Measurements from ENCODE around the gene SNPH.
"Not testable (repeated sequence)": the region's sequence is repeated elsewhere in the genome, so short reads cannot be mapped to it uniquely, and the experiment has no call there.

SNPH gene

GRCh38 chr20:1266167-1266973 lies at the start of gene SNPH:
SNPH (plus strand) TSS chr20:1266294; CDS start chr20:1296240, 29,946 bp downstream.
- no peak for DNase-seq

GRCh38 chr20:1216527-1217427 lies 49.3 kb upstream of the SNPH start:
- DNase-seq: not testable (repeated sequence)

GRCh38 chr20:1222750-1223149 lies 43.3 kb upstream of the SNPH start:
- not testable (repeated sequence) for DNase-seq

GRCh38 chr20:1224205-1224890 lies 41.7 kb upstream of the SNPH start:
- no peak for DNase-seq

GRCh38 chr20:1225263-1225782 lies 40.8 kb upstream of the SNPH start:
- peak; percentile 22 for DNase-seq

GRCh38 chr20:1225783-1226654 lies 40.1 kb upstream of the SNPH start, which contains the start of gene RAD21L1:
RAD21L1 (plus strand) TSS chr20:1226044; CDS start chr20:1228454, 2,410 bp downstream.
- no peak for DNase-seq

- no peak for DNase-seq
Measured at GRCh38 chr20:1229541-1229940, 36.6 kb upstream of the SNPH start.

GRCh38 chr20:1232286-1233111 lies 33.6 kb upstream of the SNPH start:
- no peak for DNase-seq

GRCh38 chr20:1240549-1240948 lies 25.5 kb upstream of the SNPH start:
- DNase-seq: no peak

- DNase-seq: no peak
Measured at GRCh38 chr20:1241456-1241855, 24.6 kb upstream of the SNPH start.

GRCh38 chr20:1242099-1242498 lies 24.0 kb upstream of the SNPH start:
- DNase-seq: no peak

- DNase-seq: no peak
Measured at GRCh38 chr20:1242530-1242929, 23.6 kb upstream of the SNPH start.

GRCh38 chr20:1245578-1245977 lies 20.5 kb upstream of the SNPH start:
- no peak for DNase-seq

GRCh38 chr20:1247689-1248088 lies 18.4 kb upstream of the SNPH start:
- no peak for DNase-seq

- not testable (repeated sequence) for DNase-seq
Measured at GRCh38 chr20:1250282-1250681, 15.8 kb upstream of the SNPH start.

- DNase-seq: no peak
Measured at GRCh38 chr20:1252416-1252815, 13.7 kb upstream of the SNPH start.

- DNase-seq: no peak
Measured at GRCh38 chr20:1254254-1254653, 11.8 kb upstream of the SNPH start.

- no peak for DNase-seq
Measured at GRCh38 chr20:1255675-1256074, 10.4 kb upstream of the SNPH start.

GRCh38 chr20:1263853-1264252 lies 2.2 kb upstream of the SNPH start:
- DNase-seq: no peak

GRCh38 chr20:1264727-1265126 lies 1.4 kb upstream of the SNPH start:
- DNase-seq: no peak

All from NCI-H187 treated with DMSO at 0.1 percent for 48 hours (cell line).